GM12873 (cell line): ENCODE results near the gene SDS.

Experiments
- CTCF ChIP-seq: IDR thresholded peaks from 2 replicates; pipeline ENCODE4 v1.5.1; 2012; ENCODE audit warnings: low read depth, mild to moderate bottlenecking, moderate library complexity, low read length, control low read depth; ENCODE audit not compliant: insufficient read depth; ENCODE audit errors: missing control alignments

SDS gene

GRCh38 chr12:113396828-113397496, 6.7 kb downstream of the SDS start:
- TF ChIP-seq CTCF = no peak

- TF ChIP-seq CTCF = no peak
These were observed 7.5 kb downstream of the SDS start for GRCh38 chr12:113396200-113396599.

- TF ChIP-seq CTCF = no peak
These were observed 8.6 kb downstream of the SDS start for GRCh38 chr12:113395119-113395518.

GRCh38 chr12:113393749-113394148, 9.9 kb downstream of the SDS start:
- TF ChIP-seq CTCF = no peak

- no peak for TF ChIP-seq CTCF
These were observed 10.6 kb downstream of the SDS start for GRCh38 chr12:113392988-113393579.

- TF ChIP-seq CTCF = no peak
These were observed 11.2 kb downstream of the SDS start for GRCh38 chr12:113392520-113392919.

- TF ChIP-seq CTCF = no peak
These were observed 11.9 kb downstream of the SDS start for GRCh38 chr12:113391650-113392337.
